H1 (cell line): ENCODE data around the gene H6PD.

Source experiments
- CEBPB ChIP-seq: IDR thresholded peaks from 2 replicates; pipeline ENCODE4 v1.6.1; 2012; ENCODE audit warnings: low read depth, low read length
- CHD2 ChIP-seq: IDR thresholded peaks from 2 replicates; pipeline ENCODE4 v1.6.1; 2012; ENCODE audit warnings: low read length, improper control_type of control experiment
- CTCF ChIP-seq, 3 experiments: IDR thresholded peaks; 1 replicate in 2 of 3; 2 replicates in 1 of 3; pipeline versions ENCODE4 v1.5.1 to v1.6.1; 2011; ENCODE audit warnings: low read length in 3 of 3, mild to moderate bottlenecking in 3 of 3, inconsistent platforms in 2 of 3, low read depth in 1 of 3, moderate library complexity in 1 of 3; ENCODE audit not compliant: insufficient read depth in 1 of 3; ENCODE audit errors: control extremely low read depth in 1 of 3
- EP300 ChIP-seq, 2 experiments: IDR thresholded peaks; 1 replicate in 1 of 2; 2 replicates in 1 of 2; pipeline ENCODE4 v1.6.1; 2011 to 2012; ENCODE audit warnings: low read depth in 2 of 2, low read length in 2 of 2, mild to moderate bottlenecking in 2 of 2, borderline replicate concordance in 1 of 2, inconsistent platforms in 1 of 2, moderate library complexity in 1 of 2
- FOSL1 ChIP-seq: IDR thresholded peaks from 2 replicates; pipeline ENCODE4 v1.6.1; 2011; ENCODE audit warnings: mild to moderate bottlenecking, low read depth, low read length, moderate library complexity; ENCODE audit not compliant: insufficient read depth
- KDM1A ChIP-seq: fragments of 200-600, 300-600 bp; sonication (generic); IDR thresholded peaks from 2 replicates; pipeline ENCODE4 v1.7.1; 2016; ENCODE audit warnings: mild to moderate bottlenecking, low read length, borderline replicate concordance
- NRF1 ChIP-seq: IDR thresholded peaks from 2 replicates; pipeline ENCODE4 v1.6.1; 2011; ENCODE audit warnings: mild to moderate bottlenecking, low read depth, low read length, improper control_type of control experiment
- POLR2A ChIP-seq, 2 experiments: IDR thresholded peaks; 1 replicate in 1 of 2; 2 replicates in 1 of 2; pipeline ENCODE4 v1.6.1; 2011; ENCODE audit warnings: low read depth in 2 of 2, low read length in 2 of 2, mild to moderate bottlenecking in 2 of 2; ENCODE audit errors: control extremely low read depth in 1 of 2
- POLR2AphosphoS5 ChIP-seq: IDR thresholded peaks from 2 replicates; pipeline ENCODE4 v1.6.1; 2011; ENCODE audit warnings: low read depth, low read length
- RFX5 ChIP-seq: IDR thresholded peaks from 2 replicates; pipeline ENCODE4 v1.6.1; 2011; ENCODE audit warnings: low read depth, low read length, improper control_type of control experiment, borderline replicate concordance
- SP4 ChIP-seq: IDR thresholded peaks from 2 replicates; pipeline ENCODE4 v1.6.1; 2012; ENCODE audit warnings: low read length, inconsistent platforms

- TF ChIP-seq POLR2AphosphoS5 (no peak), EP300 (IDR thresholded peaks at IDR 0.05; ENCODE audit: borderline replicate concordance in 1 of 2, low read depth in 2 of 2, low read length in 2 of 2) (no peak), KDM1A (no peak), SP4 (no peak), NRF1 (no peak), POLR2A (IDR thresholded peaks at IDR 0.05; ENCODE audit: control extremely low read depth in 1 of 2, low read depth in 2 of 2, low read length in 2 of 2) (no peak), CHD2 (no peak), CTCF (IDR thresholded peaks at IDR 0.05; ENCODE audit: control extremely low read depth in 1 of 3, insufficient read depth in 1 of 3, low read depth in 1 of 3, low read length in 3 of 3) (no peak), FOSL1 (no peak), CEBPB (no peak), RFX5 (no peak)
Measured at GRCh38 chr1:9228609-9229008, 6.0 kb upstream of the H6PD start.
